ENCODE data around the gene IL37. TPM values are rescaled to one million over a fixed set of nuclear protein-coding genes. Genes with fewer than 3 reads are reported as not detected.
A peak's percentile ranks its signal among the peaks of the same experiment; 100 is the strongest.

IL37 gene
- total RNA-seq, 1 donor from 2014 or later = not detected

- Histone ChIP-seq H3K4me2 (ENCODE audit: low read length) (no peak overlapping the region), H3K36me3 (ENCODE audit: insufficient read depth, low read length) (no peaks in the 10 kb centered on the region), H3K4me1 (ENCODE audit: insufficient read depth, low read length) (no peaks in the 10 kb centered on the region), H3K4me3 (ENCODE audit: insufficient read depth, low read depth, low read length) (no peak overlapping the region), H2AFZ (ENCODE audit: low read depth, low read length) (no peak overlapping the region), H3K9ac (ENCODE audit: low read length) (no peak overlapping the region), H3K27ac (ENCODE audit: low read depth, low read length) (no peak overlapping the region), H3K79me2 (ENCODE audit: insufficient read depth, low read length) (no peaks in the 10 kb centered on the region), H4K20me1 (ENCODE audit: insufficient read depth, low read length) (no peaks in the 10 kb centered on the region), H3K9me3 (ENCODE audit: insufficient read depth, low read depth, low read length) (no peaks in the 10 kb centered on the region), H3K27me3 (ENCODE audit: insufficient read depth, low read length) (peaks cover 10% of the 10 kb centered on the region)
- no peak for FAIRE-seq
- no peak for TF ChIP-seq EZH2 (IDR thresholded peaks at IDR 0.05; ENCODE audit: insufficient read depth, low read length)
- TF ChIP-seq, protein P1, sequence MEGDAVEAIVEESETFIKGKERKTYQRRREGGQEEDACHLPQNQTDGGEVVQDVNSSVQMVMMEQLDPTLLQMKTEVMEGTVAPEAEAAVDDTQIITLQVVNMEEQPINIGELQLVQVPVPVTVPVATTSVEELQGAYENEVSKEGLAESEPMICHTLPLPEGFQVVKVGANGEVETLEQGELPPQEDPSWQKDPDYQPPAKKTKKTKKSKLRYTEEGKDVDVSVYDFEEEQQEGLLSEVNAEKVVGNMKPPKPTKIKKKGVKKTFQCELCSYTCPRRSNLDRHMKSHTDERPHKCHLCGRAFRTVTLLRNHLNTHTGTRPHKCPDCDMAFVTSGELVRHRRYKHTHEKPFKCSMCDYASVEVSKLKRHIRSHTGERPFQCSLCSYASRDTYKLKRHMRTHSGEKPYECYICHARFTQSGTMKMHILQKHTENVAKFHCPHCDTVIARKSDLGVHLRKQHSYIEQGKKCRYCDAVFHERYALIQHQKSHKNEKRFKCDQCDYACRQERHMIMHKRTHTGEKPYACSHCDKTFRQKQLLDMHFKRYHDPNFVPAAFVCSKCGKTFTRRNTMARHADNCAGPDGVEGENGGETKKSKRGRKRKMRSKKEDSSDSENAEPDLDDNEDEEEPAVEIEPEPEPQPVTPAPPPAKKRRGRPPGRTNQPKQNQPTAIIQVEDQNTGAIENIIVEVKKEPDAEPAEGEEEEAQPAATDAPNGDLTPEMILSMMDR (IDR thresholded peaks at IDR 0.05; ENCODE audit: insufficient read depth, low read depth, low read length) = no peak
- H3K27ac Mint-ChIP-seq (ENCODE audit: unreplicated experiment) = no peak overlapping the region
- no peaks in the 10 kb centered on the region for H3K4me1 Mint-ChIP-seq (ENCODE audit: low read depth, unreplicated experiment)
- H3K36me3 Mint-ChIP-seq (ENCODE audit: low read depth, unreplicated experiment) = no peaks in the 10 kb centered on the region
- DNase-seq (ENCODE audit: low read depth) = peak; percentile 4
- H3K4me3 Mint-ChIP-seq (ENCODE audit: unreplicated experiment) = no peak overlapping the region
- H3K9me3 Mint-ChIP-seq (ENCODE audit: unreplicated experiment) = no peaks in the 10 kb centered on the region
- H3K27me3 Mint-ChIP-seq (ENCODE audit: low read depth, unreplicated experiment) = peaks cover 14% of the 10 kb centered on the region
Measured at GRCh38 chr2:112957511-112957910, 46.5 kb downstream of the IL37 start.

DNA sequence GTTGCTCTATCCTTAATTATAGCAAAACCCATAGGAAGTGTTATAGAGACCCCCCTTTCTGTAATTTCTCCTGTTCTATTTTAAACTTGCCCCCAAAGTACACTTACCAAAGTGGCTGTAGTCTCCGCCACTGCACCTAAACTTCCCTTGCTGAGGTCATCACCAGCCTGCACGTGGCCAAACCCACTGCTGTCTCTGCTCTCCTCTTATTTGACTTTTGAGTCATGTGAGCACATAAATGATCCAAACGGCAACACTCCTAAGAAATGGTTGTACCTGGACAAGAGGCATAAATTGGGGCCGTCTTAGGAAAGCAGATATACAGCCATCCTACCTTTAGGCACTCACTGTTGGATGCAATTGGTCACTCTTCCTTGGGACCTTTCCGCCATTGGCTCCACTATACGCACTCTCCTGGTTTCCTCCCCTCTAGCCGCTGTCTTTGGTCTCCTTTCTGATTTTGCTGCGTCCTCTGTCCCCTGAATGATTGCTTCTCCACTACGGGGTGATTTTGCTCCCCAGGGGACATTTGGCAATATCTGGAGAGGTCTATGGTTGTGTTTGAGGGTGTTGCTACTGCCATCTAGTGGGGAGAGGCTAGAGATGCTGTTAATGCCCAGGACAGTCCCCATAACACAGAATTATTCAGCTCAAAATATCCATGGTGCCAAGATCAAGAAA is 47.6 kb downstream of the IL37 start:
- no peak overlapping the region for H3K27ac Mint-ChIP-seq (ENCODE audit: unreplicated experiment)
- peaks cover 20% of the 10 kb centered on the region for H3K27me3 Mint-ChIP-seq (ENCODE audit: low read depth, unreplicated experiment)

More for the DNA sequence above, 47.6 kb downstream of the IL37 start:
- H3K27me3 ChIP-seq (ENCODE audit: insufficient read depth, low read length) = peaks cover 14% of the 10 kb centered on the region
- FAIRE-seq = no peak
- H2AFZ ChIP-seq (ENCODE audit: low read depth, low read length) = no peak overlapping the region
- TF ChIP-seq, protein P1 (IDR thresholded peaks at IDR 0.05; ENCODE audit: insufficient read depth, low read depth, low read length) = peak; percentile 92
- no peak for TF ChIP-seq EZH2 (IDR thresholded peaks at IDR 0.05; ENCODE audit: insufficient read depth, low read length)
- no peaks in the 10 kb centered on the region for H3K9me3 ChIP-seq (ENCODE audit: insufficient read depth, low read depth, low read length)
- DNase-seq (ENCODE audit: low read depth) = peak; percentile 15
- no peaks in the 10 kb centered on the region for H3K4me1 ChIP-seq (ENCODE audit: insufficient read depth, low read length)
- no peaks in the 10 kb centered on the region for H4K20me1 ChIP-seq (ENCODE audit: insufficient read depth, low read length)
- Mint-ChIP-seq H3K36me3 (ENCODE audit: low read depth, unreplicated experiment) (no peaks in the 10 kb centered on the region), H3K9me3 (ENCODE audit: unreplicated experiment) (no peaks in the 10 kb centered on the region), H3K4me1 (ENCODE audit: low read depth, unreplicated experiment) (no peaks in the 10 kb centered on the region), H3K4me3 (ENCODE audit: unreplicated experiment) (no peak overlapping the region)
- no peaks in the 10 kb centered on the region for H3K79me2 ChIP-seq (ENCODE audit: insufficient read depth, low read length)
- H3K4me3 ChIP-seq (ENCODE audit: insufficient read depth, low read depth, low read length) = no peak overlapping the region
- H3K27ac ChIP-seq (ENCODE audit: low read depth, low read length) = no peak overlapping the region
- no peak overlapping the region for H3K9ac ChIP-seq (ENCODE audit: low read length)
- H3K36me3 ChIP-seq (ENCODE audit: insufficient read depth, low read length) = no peaks in the 10 kb centered on the region
- peak overlapping the region; percentile 16 for H3K4me2 ChIP-seq (ENCODE audit: low read length)
